Vagina (tissue), 2 donors: ENCODE data around the gene GAB2.

Source experiments
- POLR2AphosphoS5 ChIP-seq, 2 donors: sonication (generic); formaldehyde crosslinking; IDR thresholded peaks; one replicate each; pipeline ENCODE4 v1.9.0; 2017; ENCODE audit warnings: antibody characterized with exemption in 2 of 2, mild to moderate bottlenecking in 2 of 2, low read depth in 1 of 2; ENCODE audit not compliant: insufficient read depth in 1 of 2
- TF ChIP-seq, protein P1 (sequence below), 3 experiments: fragments of 450-650 bp in 2 of 3; fragments of 200-600 bp in 1 of 3; sonication (generic) in 1 of 3; IDR thresholded peaks; one replicate each; pipeline ENCODE4 v1.5.1; 2017 to 2019; ENCODE audit warnings: antibody characterized with exemption in 3 of 3, mild to moderate bottlenecking in 2 of 3, moderate library complexity in 2 of 3

DNA sequence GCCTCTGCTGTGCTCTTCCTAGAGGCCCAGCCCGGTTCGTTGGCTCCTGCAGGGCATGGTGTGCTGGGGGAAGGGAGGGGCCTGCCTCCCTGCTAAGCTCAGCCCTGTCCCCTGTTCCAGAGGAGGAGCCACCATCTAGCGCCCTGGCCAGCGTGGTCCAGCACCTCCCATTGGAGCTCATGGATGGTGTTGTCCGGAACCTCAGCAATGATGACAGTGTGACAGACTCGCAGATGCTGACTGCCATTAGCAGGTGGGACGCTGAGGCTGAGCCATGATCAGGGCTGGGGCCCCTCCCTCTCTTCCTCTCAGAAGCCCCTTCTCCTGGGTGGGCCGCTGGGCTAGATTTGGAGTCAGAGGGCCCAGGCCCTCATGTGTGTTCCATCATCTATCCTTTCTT is 219.8 kb downstream of the GAB2 start:
- TF ChIP-seq, protein P1, sequence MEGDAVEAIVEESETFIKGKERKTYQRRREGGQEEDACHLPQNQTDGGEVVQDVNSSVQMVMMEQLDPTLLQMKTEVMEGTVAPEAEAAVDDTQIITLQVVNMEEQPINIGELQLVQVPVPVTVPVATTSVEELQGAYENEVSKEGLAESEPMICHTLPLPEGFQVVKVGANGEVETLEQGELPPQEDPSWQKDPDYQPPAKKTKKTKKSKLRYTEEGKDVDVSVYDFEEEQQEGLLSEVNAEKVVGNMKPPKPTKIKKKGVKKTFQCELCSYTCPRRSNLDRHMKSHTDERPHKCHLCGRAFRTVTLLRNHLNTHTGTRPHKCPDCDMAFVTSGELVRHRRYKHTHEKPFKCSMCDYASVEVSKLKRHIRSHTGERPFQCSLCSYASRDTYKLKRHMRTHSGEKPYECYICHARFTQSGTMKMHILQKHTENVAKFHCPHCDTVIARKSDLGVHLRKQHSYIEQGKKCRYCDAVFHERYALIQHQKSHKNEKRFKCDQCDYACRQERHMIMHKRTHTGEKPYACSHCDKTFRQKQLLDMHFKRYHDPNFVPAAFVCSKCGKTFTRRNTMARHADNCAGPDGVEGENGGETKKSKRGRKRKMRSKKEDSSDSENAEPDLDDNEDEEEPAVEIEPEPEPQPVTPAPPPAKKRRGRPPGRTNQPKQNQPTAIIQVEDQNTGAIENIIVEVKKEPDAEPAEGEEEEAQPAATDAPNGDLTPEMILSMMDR (IDR thresholded peaks at IDR 0.05) = no peak
- no peak for TF ChIP-seq POLR2AphosphoS5 (IDR thresholded peaks at IDR 0.05; ENCODE audit: insufficient read depth in 1 of 2, low read depth in 1 of 2)
